ENCODE data around the gene FAM110D.

The FAM110D gene

DNA sequence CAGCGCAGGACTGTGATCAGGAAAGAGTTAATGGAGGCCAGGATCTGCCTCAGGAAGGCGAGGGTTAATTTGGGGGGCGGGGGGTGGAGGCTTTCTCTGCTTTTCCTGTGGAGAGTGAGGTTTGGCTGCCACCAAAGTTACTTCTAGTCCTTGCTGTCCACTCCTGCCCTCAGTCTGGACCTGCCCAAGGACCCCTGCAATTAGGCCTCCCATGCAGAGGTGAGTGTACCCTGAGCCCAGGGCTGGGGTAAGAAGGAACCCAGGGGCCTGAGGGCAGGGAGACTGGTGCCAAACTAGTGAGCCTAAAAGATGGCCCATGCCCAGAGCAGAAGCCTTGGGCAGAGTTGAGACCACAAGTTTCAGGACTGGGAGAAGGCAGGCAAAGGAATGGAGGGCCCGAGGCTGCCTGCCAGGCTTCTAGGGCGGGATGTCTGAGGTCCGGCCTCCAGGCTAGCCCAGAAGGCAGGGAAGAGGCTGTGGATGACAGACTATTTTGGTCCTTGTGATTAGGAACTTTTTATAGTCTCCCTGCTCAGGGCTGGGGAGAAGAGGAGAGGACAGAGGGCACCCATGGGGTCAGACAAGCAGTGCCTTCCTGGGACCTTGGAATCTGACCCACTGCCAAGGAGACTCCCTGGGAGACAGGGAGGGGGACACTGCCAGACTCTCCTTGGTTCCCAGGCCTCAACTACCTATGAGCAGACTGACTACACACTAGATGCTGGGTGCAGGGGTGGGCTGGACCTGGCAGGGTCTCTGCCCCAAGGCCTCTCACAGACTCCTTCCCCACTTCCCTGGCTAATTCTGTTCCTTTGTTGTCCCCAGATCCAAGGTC, at the start of gene FAM110D:
Gene FAM110D, plus strand, starts transcription at position 172 of the 835 bp plus-strand sequence. CDS start 2,213 bp downstream, outside the sequence.
- DNase-seq, result no peak

DNA sequence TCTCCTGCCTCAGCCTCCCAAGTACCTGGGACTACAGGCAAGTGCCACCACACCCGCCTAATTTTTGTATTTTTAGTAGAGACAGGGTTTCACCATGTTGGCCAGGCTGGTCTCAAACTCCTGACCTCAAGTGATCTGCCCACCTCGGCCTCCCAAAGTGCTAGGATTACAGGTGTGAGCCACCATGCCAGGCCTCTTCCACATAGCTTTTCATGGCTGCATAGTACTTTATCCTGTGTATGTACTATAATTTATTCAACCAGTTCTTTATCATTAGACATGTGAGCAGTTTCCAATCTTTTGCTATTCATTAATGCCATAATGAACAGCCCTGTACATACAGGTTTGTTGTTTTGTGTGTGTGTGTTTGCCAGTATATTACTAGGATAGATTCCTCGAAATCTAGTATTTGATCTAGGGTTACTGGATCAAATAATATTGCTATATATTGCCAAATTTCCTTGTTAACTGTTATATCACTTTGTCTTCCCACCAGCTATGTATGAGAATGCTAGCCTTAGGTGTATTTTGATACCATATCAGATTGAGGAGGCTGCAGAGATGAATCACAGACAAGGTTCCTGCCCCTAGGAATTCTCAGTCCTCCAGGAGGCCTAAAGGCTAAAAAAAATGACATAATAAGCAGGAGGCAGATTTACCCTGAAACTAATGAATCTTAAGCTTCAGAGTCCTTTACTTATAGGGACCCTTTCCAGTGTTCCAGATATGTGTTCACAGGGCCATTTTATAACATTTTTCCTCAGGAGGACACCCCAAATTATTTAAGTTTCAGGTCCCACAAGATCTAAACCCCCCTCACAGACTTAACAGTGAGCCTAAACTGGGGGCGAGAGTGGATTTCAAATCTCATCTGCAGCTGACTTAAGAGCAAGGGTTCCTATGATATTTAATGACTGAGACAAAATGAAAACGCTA, 49.4 kb upstream of the FAM110D start:
- DNase-seq, result no peak

DNA sequence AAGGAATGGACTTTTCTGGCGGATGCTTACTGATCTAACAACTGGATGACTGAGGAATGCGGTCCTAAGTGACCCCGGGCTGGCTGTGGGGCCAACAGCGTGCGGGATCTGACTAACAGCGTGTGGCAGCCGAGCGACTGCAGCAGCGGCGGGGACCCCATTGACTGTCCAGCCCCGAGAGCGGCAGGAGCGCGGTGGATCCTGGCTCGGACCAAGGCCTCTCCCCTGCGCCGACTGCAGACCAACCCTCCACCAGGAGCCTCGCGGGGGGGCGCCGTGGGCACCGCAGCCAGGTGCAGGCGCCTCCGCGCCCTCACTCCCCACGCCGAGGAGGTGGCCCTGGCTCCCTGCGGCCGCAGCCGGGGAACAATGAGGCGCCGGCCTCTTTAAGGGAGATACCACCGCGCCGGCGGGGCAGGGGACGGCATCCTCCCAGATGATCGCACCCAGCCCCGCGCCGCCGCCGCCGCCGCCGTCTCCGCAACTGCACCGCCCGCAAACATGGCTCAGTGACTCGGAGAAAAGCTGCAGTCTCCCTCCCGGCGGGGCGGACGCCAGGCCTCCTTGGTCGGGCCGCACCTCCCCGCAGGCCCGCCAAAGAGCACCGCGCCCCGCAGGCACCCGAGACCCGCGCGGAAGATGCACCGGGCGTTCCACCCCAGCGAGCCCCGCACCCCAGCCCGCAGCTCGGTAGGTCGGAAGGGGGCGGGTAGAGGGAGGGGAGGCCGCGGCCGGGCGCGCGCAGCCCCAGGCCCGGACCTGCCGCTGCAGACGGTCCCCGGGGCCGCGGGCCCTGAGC, 47.9 kb upstream of the FAM110D start:
- DNase-seq, result peak; percentile 25 to 65

DNA sequence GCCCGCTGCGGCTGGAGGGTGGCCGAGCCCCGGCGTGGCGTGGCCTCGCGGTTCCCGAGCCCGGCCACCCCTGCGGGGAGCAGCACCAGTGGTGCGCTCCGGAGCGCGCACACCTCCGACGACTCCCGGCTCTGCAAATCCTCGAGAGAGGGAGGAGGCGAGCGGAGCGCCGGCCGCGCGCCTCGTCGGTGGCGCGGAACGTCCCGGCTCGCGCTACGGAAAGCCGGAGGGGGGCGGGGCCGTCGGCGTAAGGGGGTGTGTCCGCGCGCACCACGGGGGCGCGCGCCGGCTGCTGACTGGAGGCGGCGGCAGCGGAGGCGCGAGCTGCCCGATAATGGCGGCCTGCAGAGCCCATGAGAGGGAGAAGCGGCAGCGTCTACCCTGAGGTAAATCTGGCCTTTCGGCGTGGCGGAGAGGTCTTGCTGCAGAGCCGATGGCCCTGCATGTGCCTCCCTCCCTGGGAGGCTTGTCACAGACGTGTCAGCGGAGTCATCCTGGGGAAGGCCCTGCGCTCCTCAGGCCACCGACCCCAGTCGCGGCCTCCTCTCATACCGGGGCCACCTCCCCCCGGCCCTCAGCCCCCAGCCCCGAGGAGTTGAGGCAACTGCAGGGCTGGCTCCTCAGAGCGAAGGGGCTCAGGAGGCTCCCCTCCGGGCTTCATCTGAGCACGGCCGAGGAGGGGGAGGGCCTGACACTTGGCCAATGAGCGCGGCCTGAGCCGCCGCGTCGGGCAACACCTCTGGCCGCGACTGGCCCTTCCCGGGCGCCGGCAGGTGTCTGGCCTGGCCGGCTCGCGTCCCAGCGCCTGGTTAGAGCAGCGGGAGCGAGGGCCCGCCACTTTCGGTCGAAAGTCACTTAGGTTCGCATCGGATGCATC, 47.1 kb upstream of the FAM110D start, which contains the start of gene PDIK1L:
Gene PDIK1L, plus strand, starts transcription at position 295 of the 877 bp plus-strand sequence. CDS start 2,485 bp downstream, outside the sequence.
- peak; percentile 85 to 90 for DNase-seq

DNA sequence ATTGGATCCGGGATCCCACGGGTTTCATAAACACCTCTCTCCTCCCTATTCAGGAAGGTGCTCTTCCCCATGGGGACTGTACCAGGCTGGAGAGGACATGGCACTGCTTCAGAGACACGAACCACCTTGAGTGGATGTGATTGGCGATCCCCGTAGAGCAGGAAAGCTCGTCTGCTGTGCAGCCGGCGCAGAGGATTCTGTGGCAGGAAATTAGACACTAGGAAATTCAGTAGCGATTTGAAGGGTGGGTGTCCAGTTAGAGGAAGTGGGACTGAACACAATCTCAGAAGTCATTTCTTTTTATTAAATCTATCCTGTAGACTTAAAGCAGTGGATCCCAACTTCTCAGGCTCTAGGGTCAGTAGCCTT, 46.5 kb upstream of the FAM110D start:
- DNase-seq, result peak in 1 of 2 experiments; percentile 76

DNA sequence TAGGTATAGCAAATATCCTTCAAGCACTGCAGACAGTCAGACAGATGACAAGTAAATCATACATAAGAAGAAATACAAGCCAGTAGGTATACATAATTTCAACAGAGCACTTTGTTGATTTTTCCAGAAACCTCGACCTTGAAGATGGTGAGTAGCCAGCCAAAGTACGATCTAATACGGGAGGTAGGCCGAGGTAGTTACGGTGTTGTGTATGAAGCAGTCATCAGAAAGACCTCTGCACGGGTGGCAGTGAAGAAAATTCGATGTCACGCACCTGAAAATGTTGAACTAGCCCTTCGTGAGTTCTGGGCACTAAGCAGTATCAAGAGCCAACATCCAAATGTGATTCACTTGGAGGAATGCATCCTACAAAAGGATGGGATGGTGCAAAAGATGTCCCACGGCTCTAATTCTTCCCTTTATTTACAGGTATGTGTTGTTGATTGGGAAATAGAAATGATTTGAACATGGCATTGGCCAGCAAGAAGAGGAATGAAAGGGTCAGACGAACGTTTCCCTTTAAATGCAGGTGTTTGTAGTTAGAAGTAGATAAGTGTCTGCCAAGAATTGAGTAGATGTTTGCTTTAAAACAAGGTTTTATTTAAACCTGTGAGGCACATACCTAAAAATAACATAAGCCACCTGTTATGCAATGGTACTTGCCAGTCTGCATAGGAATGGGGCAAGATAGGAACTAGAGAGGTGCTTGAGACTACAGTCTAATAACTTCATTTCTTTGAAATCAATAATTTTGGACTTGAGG, 44.5 kb upstream of the FAM110D start:
- DNase-seq, result no peak

DNA sequence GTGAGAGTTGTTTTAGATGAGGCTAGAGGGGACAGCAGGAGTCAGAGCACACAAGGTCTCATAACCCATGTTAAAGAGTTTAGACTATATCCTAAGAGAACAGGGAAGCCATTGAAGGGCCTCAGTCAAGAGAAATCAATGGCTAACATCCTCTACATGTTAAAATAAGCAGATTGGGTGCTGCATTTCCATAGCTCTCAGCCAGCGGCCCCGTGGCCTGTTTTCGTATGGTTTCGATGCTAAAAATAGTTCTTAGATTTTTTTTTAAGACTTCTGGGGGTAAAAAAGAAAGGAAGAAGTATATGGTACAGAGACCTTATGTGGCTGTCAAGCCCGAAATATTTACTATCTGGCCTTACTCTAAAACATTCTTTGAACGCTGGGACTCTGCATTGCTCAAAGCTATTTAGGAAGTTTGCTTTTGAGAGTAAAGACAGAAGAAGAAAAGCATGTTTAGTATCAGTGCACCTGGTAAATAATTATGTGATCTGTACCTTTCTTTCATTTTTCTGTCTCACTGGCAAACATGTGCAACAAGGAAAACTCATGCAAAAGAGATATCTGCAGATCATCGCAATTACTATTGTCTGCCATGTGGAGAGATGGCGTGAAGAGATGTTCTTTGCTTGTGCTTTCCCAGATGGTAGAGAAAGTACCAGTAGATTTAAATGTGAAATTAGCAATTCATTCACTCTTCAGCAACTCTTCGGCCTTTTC, 38.8 kb upstream of the FAM110D start:
- DNase-seq, result no peak

DNA sequence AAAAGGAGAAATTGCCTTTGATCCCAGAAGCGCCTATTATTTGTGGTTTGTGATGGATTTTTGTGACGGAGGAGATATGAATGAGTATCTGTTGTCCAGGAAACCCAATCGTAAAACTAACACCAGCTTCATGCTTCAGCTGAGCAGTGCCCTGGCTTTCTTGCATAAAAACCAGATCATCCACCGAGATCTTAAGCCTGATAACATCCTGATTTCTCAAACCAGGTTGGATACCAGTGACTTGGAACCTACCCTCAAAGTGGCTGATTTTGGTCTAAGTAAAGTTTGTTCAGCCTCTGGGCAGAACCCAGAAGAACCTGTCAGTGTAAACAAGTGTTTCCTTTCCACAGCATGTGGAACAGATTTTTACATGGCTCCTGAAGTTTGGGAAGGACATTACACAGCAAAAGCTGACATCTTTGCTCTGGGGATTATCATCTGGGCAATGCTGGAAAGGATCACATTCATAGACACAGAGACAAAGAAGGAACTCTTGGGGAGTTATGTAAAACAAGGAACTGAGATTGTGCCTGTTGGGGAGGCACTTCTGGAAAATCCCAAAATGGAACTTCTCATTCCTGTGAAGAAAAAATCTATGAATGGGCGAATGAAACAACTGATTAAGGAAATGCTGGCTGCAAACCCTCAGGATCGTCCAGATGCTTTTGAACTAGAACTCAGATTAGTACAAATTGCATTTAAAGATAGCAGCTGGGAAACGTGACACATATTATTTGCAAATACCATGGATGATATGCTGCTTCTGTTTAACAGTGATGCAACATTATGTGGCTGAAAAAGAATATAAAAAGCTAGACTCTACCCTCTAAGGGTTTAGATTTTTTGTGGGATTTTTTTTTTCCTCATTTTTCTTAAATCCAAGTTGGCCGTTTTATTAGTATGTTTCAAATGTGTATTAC, 36.8 kb upstream of the FAM110D start:
- no peak for DNase-seq

DNA sequence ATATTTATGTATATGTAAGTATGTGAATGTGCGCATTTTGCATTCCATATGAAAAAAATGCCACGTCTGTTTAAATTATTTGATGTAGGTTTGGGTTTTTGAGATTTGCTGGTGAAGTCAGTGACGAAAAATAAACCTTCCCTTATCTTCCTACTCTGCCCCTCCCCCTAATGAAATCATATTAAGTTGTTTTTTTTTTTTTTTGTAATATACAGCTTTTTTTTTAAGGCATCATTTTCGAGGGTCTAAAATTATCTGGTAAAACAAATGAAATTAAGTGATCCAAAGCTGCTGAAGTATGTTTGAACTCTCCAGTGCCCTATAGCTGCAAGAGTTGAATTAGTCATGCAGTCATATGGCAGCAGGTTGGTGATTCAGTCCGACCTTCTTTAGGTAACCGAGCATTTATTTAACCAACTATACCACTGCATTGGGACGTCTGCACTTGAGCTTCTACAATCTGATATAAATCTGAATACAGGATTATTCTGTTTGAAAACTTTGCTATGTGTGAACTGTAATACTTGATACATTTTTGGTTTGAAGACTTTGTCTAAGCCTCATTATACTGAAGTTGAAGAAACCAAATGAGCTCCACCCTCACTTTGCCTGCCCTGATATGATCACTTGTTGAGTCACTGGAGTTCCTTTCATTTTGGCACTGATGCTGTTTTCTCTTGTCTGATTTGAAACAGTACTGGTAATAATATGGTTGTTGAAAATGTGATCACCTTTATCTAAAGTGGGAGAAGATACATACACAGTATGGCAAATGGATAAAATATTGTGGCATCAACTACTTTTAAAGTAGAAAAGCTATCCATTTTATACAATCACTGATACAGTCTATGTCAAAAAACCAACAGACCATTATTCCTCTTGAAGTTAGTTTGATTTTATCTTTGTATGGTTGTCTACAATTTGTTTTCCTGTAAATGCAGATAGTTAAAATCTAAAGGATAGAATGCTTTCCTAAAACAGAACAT, 35.6 kb upstream of the FAM110D start:
- DNase-seq, result no peak

DNA sequence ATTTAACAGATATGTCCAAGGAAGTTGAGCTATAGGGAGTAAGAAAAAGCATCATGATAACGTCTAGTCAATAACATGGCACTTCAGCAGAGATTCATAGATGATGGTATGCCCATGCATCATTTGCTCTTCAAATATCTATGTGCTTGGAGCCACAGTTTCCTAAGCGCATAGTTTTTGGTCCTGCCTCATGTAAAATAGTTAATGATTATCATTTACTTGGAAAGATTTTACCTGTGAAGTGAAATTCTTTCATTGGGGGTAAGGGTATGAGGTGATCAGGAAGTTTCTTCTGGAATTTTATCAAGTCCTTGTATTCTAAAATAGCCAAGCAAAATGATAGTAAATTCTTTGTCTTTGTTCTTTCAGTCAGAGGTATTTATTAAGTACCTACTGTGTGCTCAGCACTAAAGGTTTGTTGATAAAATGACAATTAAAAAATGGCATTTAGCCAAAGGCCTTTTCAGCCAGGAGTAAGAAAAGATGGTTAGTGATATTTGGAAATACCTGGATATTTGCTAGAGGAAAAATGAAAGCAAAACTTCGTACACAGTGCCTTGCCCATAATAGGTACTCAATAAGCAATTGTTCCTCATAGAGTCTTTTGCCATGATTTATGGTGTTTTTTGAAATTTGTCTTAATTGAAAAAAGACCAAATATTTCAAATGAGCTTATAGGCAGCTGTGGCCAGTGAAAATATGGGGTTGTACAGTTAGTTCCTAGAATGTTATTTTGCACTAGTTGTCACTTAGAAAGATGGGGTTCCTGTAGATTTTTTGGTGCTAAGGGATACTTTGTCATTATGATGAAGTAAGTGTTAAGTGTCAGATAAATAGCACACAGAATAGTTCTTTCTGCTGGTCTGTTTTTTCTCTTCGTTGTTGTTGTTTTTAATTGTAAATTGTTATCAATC, 34.2 kb upstream of the FAM110D start:
- no peak for DNase-seq

DNA sequence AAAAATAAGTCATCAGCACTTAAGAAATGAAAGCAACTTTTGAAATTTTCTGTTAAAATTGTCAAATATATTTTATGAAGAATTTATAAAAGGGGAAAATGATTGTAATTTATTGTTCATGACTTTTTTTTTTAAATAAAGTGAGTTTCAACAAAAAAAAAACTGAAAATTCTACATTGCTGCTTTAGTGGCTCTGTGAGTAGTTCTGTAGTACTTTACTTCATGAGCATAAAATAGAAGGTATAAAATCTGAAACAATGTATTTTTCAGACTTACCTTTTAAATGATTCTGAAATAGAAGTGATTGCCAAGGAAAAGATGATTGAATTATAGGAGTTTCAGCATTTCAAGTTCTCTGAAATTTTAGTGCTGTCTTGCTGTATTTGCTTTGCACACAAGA, 33.5 kb upstream of the FAM110D start:
- no peak for DNase-seq

DNA sequence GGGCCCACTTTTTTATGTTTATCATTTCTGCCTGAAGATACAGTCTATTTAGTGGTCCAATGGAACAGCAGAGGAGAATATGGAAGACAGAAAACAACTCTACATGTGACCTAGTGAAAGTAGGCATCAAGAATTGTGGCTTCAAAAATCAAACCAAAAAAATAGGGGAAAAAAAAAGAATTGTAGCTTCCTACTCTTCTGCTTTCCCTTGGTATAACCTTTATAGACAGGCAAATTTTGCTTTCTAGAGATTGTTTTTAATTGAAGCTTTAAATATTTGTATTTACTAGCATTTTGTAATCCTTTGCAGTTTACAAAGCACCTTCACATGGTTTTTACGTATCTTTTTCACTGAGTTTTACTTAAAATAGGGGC, 32.9 kb upstream of the FAM110D start:
- no peak for DNase-seq

DNA sequence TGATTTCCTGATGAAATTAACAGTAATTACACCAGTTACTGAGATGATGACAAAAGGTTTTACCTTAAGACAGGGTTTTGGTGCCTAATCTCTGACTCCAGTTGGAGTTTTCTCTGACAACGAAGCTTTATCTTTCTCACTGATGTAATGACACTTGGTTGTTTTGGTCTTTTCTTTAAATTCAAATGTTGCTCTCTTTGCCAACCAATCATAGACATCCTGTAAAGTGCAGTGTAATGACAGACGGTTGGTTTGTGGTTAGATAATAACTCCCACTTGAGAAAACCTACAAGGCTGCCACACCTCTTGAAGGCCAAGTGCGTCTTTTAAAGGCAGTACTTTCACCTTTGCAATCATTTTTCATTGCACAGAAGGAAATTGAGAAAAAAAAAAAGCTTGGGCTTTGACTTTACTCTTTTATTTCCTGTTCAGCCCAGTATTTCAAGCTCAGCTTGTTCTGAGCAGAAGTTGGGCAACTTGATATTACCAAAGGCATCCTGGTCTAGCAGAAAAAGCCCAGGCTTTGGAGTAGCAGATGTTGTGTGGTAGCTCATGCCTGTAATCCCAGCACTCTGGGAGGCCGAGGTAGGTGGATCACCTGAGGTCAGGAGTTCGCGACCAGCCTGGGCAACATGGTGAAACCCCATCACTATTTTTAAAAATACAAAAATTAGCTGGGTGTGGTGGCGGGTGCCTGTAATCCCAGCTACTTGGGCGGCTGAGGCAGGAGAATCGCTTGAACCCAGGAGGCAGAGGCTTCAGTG, 32.4 kb upstream of the FAM110D start:
- DNase-seq, result no peak

DNA sequence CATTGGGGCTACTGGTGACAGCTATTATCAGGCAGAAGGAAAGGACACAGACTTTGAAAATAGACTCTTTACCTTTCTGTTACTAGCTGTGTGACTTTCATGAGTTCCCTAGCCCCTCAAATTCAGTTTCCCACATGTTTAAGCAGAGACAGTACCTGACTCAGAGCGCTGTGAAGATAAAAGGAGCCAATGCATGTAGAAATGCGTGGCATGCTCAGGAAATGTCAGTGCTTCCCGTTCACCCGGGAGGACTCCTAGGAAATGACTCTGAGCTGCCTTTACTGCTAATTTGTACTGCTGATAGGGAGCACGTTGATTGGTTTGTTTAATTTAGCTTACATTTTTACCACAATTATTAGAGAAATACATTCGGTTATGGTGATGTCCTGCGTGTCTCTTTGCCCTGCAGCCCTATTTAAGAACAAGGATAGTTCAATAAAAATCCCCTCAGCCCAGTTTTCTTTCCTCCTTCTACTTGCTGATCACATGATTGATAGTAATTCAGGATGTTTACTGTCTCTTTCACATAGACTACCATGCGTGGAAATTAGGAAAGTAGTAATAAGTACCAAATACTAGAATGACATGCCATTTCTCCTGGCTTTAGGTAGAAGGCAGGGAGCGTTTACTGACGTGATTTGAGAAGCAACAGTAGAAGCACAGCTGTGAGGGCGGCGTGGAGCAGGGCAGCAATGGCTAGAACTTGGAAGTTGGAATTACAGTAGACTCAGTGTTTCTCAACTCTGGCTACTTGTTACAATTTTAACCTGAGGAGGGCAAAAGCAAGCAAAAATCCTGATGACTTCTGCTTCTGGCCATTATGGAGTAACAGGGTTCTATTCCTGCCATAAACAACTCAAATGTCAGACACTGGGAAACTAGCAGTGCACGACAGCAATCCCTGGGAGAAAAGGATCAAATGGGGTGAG, 31.4 kb upstream of the FAM110D start:
- no peak for DNase-seq

DNA sequence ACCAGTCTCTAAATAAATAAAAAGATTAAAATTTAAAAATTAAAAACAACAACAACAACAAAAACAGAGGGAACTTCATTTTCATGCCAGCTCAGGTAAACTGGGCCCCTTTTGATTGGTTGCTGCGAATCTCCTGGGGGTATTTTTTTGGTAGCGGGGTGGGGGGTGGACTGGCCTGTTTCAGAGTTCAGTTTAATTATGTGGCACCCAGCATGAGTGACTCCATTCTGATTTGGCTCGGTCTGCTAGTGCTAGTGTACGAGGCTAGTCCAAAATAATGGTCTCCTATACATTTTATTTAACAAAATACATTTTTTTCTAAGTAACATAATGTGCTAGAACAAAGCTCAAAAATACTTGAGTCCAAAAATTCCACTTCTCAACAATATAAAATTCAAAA, 29.1 kb upstream of the FAM110D start:
- no peak for DNase-seq

All from SHP77 (cell line).